Neural progenitor cell (in vitro differentiated cells): ENCODE measurements around the gene CRTC3.

Experiments
- EZH2 ChIP-seq: fragments of 200-600 bp; sonication (generic); IDR thresholded peaks from 2 replicates; pipeline ENCODE4 v1.6.1; 2017; ENCODE audit warnings: antibody characterized with exemption, mild to moderate bottlenecking, moderate library complexity
- TF ChIP-seq, protein P1 (sequence below): fragments of 200-600 bp; sonication (generic); IDR thresholded peaks from 2 replicates; pipeline ENCODE4 v1.5.1; 2017; ENCODE audit warnings: antibody characterized with exemption, mild to moderate bottlenecking

DNA sequence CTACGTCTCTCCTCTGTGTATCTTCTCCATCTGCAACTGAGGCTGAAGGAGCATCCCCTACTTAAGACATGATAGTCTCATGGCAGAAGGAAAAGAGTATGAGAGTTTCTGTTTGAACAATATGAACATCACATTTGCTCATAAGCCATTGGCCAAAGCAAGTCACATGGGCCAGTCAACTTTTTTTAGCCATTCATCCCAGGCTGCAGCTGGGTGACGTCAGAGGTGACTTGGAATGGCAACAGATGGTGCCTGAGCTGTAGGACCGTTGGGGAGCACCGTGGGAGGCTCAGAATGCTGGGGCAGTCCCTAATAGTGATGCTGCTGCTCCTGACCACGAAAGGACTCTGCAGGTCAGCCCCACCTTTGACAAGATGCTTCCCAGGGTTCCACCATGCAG is 58.7 kb downstream of the CRTC3 start:
- TF ChIP-seq EZH2, result no peak
- TF ChIP-seq, protein P1, sequence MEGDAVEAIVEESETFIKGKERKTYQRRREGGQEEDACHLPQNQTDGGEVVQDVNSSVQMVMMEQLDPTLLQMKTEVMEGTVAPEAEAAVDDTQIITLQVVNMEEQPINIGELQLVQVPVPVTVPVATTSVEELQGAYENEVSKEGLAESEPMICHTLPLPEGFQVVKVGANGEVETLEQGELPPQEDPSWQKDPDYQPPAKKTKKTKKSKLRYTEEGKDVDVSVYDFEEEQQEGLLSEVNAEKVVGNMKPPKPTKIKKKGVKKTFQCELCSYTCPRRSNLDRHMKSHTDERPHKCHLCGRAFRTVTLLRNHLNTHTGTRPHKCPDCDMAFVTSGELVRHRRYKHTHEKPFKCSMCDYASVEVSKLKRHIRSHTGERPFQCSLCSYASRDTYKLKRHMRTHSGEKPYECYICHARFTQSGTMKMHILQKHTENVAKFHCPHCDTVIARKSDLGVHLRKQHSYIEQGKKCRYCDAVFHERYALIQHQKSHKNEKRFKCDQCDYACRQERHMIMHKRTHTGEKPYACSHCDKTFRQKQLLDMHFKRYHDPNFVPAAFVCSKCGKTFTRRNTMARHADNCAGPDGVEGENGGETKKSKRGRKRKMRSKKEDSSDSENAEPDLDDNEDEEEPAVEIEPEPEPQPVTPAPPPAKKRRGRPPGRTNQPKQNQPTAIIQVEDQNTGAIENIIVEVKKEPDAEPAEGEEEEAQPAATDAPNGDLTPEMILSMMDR, result no peak
